ENCODE measurements around the gene EPHB1.

EPHB1 gene

DNA sequence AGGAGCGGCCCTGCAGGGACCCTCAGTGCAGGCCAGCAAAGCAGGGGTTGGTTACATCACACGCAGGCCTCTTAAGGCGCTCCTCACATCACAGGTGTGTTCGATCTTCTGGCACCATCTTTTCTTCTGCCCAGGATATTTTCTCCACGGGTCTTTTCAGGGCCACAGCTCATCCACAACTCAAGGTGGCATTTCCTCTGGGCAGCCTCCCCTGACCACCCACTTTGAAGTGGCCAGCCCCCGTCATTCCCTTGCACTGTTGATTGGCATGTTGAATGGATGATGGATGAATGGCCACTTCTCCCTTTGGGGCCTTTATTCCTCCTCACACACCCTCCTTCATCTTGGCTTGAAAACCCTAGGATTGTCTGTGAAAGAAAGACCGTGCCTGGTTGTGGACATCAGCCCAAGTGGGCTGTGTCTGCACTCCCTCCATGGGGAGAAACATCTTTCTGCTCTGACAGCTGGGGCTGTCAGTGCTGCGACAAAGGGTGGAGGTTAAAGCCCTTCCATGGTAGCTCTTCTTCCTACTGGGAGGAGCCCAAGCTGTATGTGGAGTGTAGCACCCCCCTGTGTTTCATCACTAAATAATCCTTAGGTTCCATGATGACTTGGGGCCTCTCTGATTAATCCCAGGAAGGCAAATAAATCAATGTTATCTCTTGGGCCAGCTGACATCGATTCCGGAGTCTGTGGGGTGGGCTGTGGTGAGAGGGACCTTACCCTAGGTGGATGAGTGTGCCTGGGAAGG is 102.5 kb downstream of the EPHB1 start:
- H3K27ac ChIP-seq (ENCODE audit: low read depth, low read length), result no peak overlapping the region
- no peaks in the 10 kb centered on the region for H3K27me3 ChIP-seq (ENCODE audit: control insufficient read depth, insufficient read depth, low read length)
- H3K36me3 ChIP-seq (ENCODE audit: control insufficient read depth, insufficient read depth, low read length), result peaks cover 2% of the 10 kb centered on the region
- no peaks in the 10 kb centered on the region for H3K4me1 ChIP-seq (ENCODE audit: control insufficient read depth, insufficient read depth, low read length)
- no peak overlapping the region for H3K9ac ChIP-seq (ENCODE audit: low read length)
- no peak overlapping the region for H3K4me3 ChIP-seq (ENCODE audit: low read length)

DNA sequence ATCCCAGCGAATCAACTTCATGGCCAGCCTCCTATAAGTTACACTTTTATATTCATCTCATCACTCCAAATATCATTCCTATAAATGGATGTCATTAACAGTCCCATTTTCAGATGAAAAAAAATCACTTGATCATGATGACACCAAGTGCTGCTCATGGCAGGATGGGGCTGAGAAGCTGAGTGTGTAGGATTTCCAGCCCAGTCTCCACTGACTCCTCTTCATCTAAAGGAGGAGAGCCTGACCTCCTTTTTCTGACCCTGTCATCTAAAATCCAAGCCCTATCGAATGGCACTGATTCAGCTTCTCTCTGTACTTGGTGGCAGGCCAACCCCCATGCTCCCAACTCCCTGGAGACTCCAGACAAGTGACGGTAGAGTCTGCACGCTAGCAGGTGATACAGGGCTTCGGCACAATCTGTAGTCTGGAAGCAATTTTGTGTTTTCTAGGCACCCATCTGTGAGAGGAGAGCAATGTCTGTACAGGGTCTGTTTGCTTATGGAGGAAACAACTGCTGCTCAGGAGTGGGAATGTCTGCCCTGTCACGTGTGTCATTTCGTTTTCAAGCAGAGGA is 103.2 kb downstream of the EPHB1 start:
- H3K27ac ChIP-seq (ENCODE audit: low read depth, low read length), result no peak overlapping the region
- H3K4me1 ChIP-seq (ENCODE audit: control insufficient read depth, insufficient read depth, low read length), result no peaks in the 10 kb centered on the region
- H3K4me3 ChIP-seq (ENCODE audit: low read length), result no peak overlapping the region
- H3K36me3 ChIP-seq (ENCODE audit: control insufficient read depth, insufficient read depth, low read length), result peaks cover 2% of the 10 kb centered on the region
- H3K27me3 ChIP-seq (ENCODE audit: control insufficient read depth, insufficient read depth, low read length), result no peaks in the 10 kb centered on the region
- no peak overlapping the region for H3K9ac ChIP-seq (ENCODE audit: low read length)

DNA sequence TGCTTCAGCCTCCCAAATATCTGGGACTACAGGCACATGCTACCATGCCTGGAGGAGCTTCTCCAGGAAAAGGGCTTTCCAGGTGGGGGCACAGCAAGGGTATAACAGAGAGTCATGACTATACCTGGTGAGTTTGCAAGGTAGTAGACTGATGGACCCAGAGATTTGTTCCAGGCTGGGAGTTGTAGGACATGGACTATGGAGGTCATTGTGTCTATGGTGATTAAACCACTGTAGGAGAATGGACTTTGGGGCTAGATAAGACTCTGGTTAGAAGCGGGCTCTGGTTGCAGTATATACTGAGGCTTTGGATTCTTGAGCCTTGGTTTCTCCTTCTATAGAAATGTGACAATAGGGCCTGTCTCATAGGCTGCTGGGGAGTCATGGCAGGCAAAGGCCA is 104.7 kb downstream of the EPHB1 start:
- peaks cover 2% of the 10 kb centered on the region for H3K36me3 ChIP-seq (ENCODE audit: control insufficient read depth, insufficient read depth, low read length)
- no peaks in the 10 kb centered on the region for H3K27me3 ChIP-seq (ENCODE audit: control insufficient read depth, insufficient read depth, low read length)
- H3K9ac ChIP-seq (ENCODE audit: low read length), result no peak overlapping the region
- peaks cover 7% of the 10 kb centered on the region for H3K4me1 ChIP-seq (ENCODE audit: control insufficient read depth, insufficient read depth, low read length)
- H3K4me3 ChIP-seq (ENCODE audit: low read length), result no peak overlapping the region
- no peak overlapping the region for H3K27ac ChIP-seq (ENCODE audit: low read depth, low read length)

DNA sequence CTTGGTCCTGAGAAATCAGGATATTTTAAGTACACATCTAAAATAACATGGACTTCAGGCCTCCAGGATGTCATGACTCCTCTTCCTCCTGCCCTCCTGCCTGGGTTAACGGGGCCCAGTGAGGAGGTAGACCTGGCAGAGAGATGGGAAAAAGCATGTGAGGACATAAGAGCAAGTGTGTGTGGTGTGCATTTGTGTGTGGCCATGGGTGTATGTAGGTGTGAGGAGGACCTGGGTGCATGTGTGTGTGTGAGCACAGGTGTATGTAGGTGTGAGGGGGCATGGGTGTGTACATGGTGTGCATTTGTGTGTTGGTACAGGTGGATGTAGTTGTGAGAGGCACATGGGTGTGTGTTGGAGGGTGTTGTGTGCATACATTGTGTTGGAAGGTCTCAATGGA is 105.4 kb downstream of the EPHB1 start:
- H3K36me3 ChIP-seq (ENCODE audit: control insufficient read depth, insufficient read depth, low read length), result peaks cover 2% of the 10 kb centered on the region
- no peak overlapping the region for H3K9ac ChIP-seq (ENCODE audit: low read length)
- H3K4me1 ChIP-seq (ENCODE audit: control insufficient read depth, insufficient read depth, low read length), result peaks cover 8% of the 10 kb centered on the region
- no peaks in the 10 kb centered on the region for H3K27me3 ChIP-seq (ENCODE audit: control insufficient read depth, insufficient read depth, low read length)
- H3K27ac ChIP-seq (ENCODE audit: low read depth, low read length), result no peak overlapping the region
- no peak overlapping the region for H3K4me3 ChIP-seq (ENCODE audit: low read length)

DNA sequence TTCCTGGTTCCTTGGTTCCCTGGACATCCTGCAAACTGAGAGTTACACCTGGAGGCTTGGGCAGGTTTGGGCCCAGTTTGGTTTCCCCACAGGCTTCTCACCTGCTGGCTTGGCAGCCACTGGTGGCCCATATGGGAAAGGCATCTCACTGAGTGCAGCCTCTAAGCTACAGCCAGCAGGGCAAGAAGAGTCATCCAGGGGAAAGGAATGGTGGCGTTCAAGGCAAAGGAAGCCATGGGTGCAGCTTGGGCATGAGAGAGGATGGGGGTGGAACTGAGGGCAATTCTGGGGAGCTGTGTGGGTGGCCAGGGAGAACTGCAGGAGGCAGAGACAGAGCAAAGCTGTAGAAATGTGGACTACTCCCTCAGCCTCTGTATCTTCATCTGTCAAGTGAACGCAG is 106.4 kb downstream of the EPHB1 start:
- Histone ChIP-seq H3K4me1 (ENCODE audit: control insufficient read depth, insufficient read depth, low read length) (peaks cover 8% of the 10 kb centered on the region), H3K4me3 (ENCODE audit: low read length) (no peak overlapping the region), H3K36me3 (ENCODE audit: control insufficient read depth, insufficient read depth, low read length) (peaks cover 2% of the 10 kb centered on the region), H3K27me3 (ENCODE audit: control insufficient read depth, insufficient read depth, low read length) (no peaks in the 10 kb centered on the region), H3K27ac (ENCODE audit: low read depth, low read length) (no peak overlapping the region), H3K9ac (ENCODE audit: low read length) (no peak overlapping the region)

DNA sequence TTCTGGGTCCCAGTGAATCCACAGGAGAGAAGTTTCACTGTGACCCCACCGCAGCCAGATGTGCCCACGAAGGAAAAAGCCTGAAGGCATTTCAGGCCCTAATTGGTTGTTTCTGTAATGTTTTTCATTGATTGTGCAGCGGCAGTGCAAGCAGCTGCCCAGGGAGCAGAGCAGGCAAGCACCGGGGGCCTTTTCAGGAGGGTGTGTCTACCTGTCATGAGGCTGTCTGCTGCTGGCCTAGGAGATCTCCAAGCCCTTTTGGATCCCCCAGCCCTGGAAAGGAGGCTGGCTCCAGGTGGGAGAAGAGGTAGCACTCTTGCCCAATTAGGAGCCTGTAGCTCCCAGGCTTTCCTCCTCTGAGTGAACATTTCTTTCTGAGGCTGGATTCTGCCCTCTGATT is 108.8 kb downstream of the EPHB1 start:
- H3K4me1 ChIP-seq (ENCODE audit: control insufficient read depth, insufficient read depth, low read length), result peaks cover 8% of the 10 kb centered on the region
- H3K9ac ChIP-seq (ENCODE audit: low read length), result no peak overlapping the region
- no peak overlapping the region for H3K4me3 ChIP-seq (ENCODE audit: low read length)
- no peaks in the 10 kb centered on the region for H3K27me3 ChIP-seq (ENCODE audit: control insufficient read depth, insufficient read depth, low read length)
- H3K36me3 ChIP-seq (ENCODE audit: control insufficient read depth, insufficient read depth, low read length), result no peaks in the 10 kb centered on the region
- H3K27ac ChIP-seq (ENCODE audit: low read depth, low read length), result no peak overlapping the region

DNA sequence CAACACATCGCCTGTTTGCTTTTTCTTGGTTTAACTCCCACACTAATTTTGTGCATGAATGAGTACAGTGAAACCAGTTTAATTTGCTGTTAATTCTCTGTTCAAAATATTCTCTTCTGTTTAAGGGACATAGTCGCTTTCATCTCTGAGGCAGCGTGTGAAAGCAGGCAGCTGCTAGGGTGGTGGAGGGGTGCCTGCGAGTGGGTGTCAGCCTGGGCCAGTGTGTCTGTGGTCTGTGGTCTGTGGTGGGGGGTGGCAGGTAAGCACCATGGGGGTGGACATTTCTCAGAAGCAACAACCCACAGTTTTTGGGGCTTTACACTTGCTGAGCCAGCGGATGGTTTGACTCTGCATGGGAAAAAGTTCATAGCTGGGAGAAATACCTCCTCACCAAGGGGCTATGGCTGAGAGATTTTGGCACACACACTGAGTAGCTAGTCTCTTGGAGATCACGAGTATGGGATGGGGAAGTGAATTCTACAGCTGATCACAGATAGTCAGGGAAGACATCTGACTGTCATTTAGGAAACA is 109.2 kb downstream of the EPHB1 start:
- Histone ChIP-seq H3K27me3 (ENCODE audit: control insufficient read depth, insufficient read depth, low read length) (no peaks in the 10 kb centered on the region), H3K4me3 (ENCODE audit: low read length) (peak overlapping the region; percentile 23), H3K4me1 (ENCODE audit: control insufficient read depth, insufficient read depth, low read length) (peaks cover 8% of the 10 kb centered on the region), H3K9ac (ENCODE audit: low read length) (no peak overlapping the region), H3K36me3 (ENCODE audit: control insufficient read depth, insufficient read depth, low read length) (no peaks in the 10 kb centered on the region), H3K27ac (ENCODE audit: low read depth, low read length) (no peak overlapping the region)

DNA sequence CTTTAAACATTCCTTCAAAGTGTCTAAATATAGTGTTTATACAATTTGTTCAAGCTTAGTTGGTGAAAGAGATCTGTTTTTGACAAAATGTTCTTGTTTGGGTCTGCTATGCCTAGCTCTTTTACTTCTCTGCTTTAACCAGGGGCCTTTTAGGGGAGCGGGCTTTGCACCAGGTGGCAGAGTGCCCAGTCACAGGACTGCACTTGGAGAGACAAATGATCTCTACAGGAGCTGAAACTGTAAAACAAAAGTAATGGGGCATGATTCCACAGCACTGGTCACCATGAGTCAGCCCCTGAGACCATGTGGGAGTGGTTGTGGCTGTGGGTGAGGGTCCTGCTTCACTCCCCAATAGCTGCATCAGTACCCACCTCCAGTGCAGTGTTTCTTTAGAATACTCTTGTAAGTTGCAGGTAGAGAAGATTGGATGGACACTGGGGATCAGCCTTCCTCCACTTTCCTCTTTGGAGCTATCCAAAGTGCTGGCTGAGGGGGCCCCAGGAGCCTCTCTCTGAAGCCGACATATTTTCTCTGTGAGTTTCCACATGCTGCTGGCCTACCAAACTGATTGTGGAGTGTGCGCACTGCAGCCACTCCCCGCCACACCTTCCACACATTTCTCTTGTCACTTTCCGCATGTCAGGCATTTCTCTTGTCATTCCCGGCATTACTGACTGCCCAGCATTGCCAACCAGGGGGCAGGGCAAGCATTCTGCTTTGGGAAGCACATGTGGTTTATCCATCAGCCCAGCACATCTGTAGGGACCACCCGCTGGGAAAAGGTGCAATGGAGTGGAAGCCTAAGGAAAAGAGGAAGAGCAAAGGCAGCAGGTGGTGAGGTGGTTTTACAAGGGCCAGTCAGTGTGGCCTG is 110.0 kb downstream of the EPHB1 start:
- no peaks in the 10 kb centered on the region for H3K36me3 ChIP-seq (ENCODE audit: control insufficient read depth, insufficient read depth, low read length)
- H3K4me1 ChIP-seq (ENCODE audit: control insufficient read depth, insufficient read depth, low read length), result peaks cover 8% of the 10 kb centered on the region
- no peak overlapping the region for H3K27ac ChIP-seq (ENCODE audit: low read depth, low read length)
- H3K9ac ChIP-seq (ENCODE audit: low read length), result no peak overlapping the region
- no peaks in the 10 kb centered on the region for H3K27me3 ChIP-seq (ENCODE audit: control insufficient read depth, insufficient read depth, low read length)
- no peak overlapping the region for H3K4me3 ChIP-seq (ENCODE audit: low read length)

DNA sequence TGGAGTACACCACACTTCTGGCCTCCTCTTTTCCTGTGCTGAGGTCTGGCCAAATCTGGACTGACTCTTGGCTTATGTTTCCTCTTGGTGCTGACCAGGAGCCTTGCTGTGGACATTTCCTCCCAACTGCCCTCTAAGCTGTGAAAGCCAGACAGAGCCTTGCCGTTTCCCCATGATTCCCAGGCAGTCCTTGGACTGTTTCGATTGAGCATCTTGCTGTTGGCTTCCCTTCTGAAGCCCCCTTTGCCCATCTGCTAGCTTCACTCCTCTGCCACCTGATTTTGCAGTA is 110.5 kb downstream of the EPHB1 start:
- Histone ChIP-seq H3K27me3 (ENCODE audit: control insufficient read depth, insufficient read depth, low read length) (no peaks in the 10 kb centered on the region), H3K36me3 (ENCODE audit: control insufficient read depth, insufficient read depth, low read length) (no peaks in the 10 kb centered on the region), H3K27ac (ENCODE audit: low read depth, low read length) (no peak overlapping the region), H3K9ac (ENCODE audit: low read length) (no peak overlapping the region), H3K4me1 (ENCODE audit: control insufficient read depth, insufficient read depth, low read length) (peaks cover 8% of the 10 kb centered on the region), H3K4me3 (ENCODE audit: low read length) (no peak overlapping the region)

DNA sequence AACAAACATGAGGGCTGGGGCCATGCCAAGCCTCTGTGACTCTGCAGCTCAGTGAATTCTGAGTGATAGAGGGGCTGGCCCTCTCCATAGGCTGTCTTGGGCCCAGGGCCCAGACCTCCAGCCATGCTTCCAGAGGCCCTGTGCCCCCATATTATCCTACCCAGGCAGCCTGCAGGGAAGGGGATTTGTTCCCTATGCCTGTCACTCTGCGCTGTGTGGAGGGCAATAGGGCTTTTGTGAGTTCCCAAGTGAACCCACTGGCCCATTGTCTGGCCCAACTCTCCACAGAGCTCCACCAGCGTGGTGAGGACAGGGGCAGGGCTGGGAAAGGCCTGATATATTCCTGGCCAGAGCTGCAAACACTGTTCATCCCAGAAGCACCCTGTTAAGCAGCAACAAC is 113.2 kb downstream of the EPHB1 start:
- Histone ChIP-seq H3K4me1 (ENCODE audit: control insufficient read depth, insufficient read depth, low read length) (peaks cover 8% of the 10 kb centered on the region), H3K36me3 (ENCODE audit: control insufficient read depth, insufficient read depth, low read length) (no peaks in the 10 kb centered on the region), H3K27ac (ENCODE audit: low read depth, low read length) (no peak overlapping the region), H3K27me3 (ENCODE audit: control insufficient read depth, insufficient read depth, low read length) (no peaks in the 10 kb centered on the region), H3K9ac (ENCODE audit: low read length) (no peak overlapping the region), H3K4me3 (ENCODE audit: low read length) (no peak overlapping the region)

DNA sequence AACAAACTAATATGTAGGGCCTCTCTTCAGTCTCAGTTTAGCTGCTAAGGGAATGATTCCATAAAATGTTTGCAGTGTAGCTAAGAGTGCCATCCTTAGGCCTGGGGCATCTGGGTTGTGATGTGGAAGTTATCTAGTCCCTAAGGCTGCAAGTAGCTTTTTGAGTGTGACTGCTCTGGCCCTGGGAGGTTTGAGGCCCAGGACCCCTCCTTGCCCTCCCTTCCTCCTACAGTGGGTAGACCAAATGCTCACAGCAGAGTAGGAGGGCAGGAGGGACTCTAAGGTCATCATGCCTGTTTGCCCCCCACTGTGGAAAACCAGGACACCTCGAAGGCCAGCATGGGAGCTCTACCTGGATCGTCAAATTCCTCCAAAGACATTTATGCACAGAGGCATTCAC is 115.0 kb downstream of the EPHB1 start:
- no peaks in the 10 kb centered on the region for H3K4me1 ChIP-seq (ENCODE audit: control insufficient read depth, insufficient read depth, low read length)
- H3K4me3 ChIP-seq (ENCODE audit: low read length), result no peak overlapping the region
- H3K27me3 ChIP-seq (ENCODE audit: control insufficient read depth, insufficient read depth, low read length), result no peaks in the 10 kb centered on the region
- no peaks in the 10 kb centered on the region for H3K36me3 ChIP-seq (ENCODE audit: control insufficient read depth, insufficient read depth, low read length)
- H3K9ac ChIP-seq (ENCODE audit: low read length), result no peak overlapping the region
- no peak overlapping the region for H3K27ac ChIP-seq (ENCODE audit: low read depth, low read length)

DNA sequence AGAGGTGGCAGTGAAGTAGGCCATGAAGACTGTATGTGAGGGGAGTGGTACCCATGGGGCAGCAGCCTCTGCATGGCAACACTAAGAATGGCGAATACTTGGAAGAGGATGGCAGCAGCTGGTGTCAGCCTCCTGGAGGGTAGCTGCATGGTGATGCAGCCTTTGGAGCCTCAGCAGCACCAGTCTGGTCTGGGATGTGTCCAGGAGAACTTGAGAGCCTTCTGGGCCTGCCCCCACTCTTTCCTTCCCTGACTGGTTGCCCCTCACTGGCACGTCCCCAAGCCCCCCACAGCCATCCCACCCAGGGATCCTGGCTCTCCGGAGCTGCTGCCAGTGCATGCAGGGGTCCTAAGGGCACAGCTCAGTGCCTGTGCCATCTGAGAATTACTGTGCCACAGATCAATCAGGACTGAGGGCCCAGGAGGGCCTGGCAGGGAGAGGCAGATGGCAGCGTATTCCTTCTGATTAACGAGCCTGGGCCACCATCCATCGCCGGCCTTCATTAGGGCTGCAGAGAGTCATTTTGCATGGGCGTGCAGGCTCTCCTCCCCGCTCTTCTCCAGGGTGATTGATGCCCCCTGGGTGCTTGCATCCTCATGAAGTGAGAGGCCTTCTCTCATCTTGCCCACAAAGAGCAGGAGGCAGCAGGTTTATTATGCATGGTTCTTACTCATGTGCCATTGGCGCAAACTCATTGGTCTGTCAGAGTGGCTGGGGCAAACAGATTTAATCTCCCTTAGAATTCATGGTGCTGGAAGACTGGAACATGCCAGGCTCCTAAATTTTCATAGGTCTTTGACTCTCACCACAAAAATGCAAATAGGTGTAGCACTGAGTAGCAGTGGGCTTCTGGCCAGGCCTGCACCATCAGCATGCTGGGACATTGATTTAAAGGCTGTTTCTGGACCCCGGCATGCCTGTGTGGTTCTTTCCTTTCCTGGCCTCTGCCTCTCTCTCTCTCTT is 116.8 kb downstream of the EPHB1 start:
- Histone ChIP-seq H3K27me3 (ENCODE audit: control insufficient read depth, insufficient read depth, low read length) (no peaks in the 10 kb centered on the region), H3K27ac (ENCODE audit: low read depth, low read length) (peak overlapping the region; percentile 0), H3K36me3 (ENCODE audit: control insufficient read depth, insufficient read depth, low read length) (no peaks in the 10 kb centered on the region), H3K4me1 (ENCODE audit: control insufficient read depth, insufficient read depth, low read length) (no peaks in the 10 kb centered on the region), H3K4me3 (ENCODE audit: low read length) (no peak overlapping the region), H3K9ac (ENCODE audit: low read length) (no peak overlapping the region)
